Calu3 (cell line): ENCODE data around the gene JPH4. TPM values are rescaled to one million over a fixed set of nuclear protein-coding genes. Genes with fewer than 3 reads are reported as not detected.

Experiments
- BruUV-seq: library from RNA; stranded (reverse); fragments of 400-500 nt; replicated peaks from 2 replicates; lab custom pipeline; 2021; lab: Mats Ljungman, UMichigan
- CTCF ChIA-PET: fragments of 300-600 bp; sonication (Branson Sonifier 250); formaldehyde crosslinking; loops from one replicate; lab custom pipeline; 2022; ENCODE audit warnings: antibody characterized with exemption; lab: Charles Lee
- DNase-seq: peaks from one replicate; pipeline ENCODE4 v3.0.0; 2022
- H3K27ac Mint-ChIP-seq: one replicate; pipeline ENCODE4 v1.8.0; 2022; ENCODE audit warnings: mixed read lengths; ENCODE audit not compliant: unreplicated experiment
- H3K27me3 Mint-ChIP-seq: one replicate; pipeline ENCODE4 v1.8.0; 2022; ENCODE audit warnings: mixed read lengths; ENCODE audit not compliant: unreplicated experiment
- H3K36me3 Mint-ChIP-seq: one replicate; pipeline ENCODE4 v1.8.0; 2022; ENCODE audit warnings: mild to moderate bottlenecking, moderate library complexity, mixed read lengths; ENCODE audit not compliant: insufficient read depth, unreplicated experiment
- H3K4me1 Mint-ChIP-seq: one replicate; pipeline ENCODE4 v1.8.0; 2022; ENCODE audit warnings: mild to moderate bottlenecking, low read depth, mixed read lengths; ENCODE audit not compliant: unreplicated experiment
- H3K4me3 Mint-ChIP-seq: one replicate; pipeline ENCODE4 v1.8.0; 2022; ENCODE audit warnings: mild to moderate bottlenecking, low read depth, moderate library complexity, mixed read lengths; ENCODE audit not compliant: unreplicated experiment
- H3K9me3 Mint-ChIP-seq: one replicate; pipeline ENCODE4 v1.8.0; 2022; ENCODE audit warnings: low read depth, mixed read lengths; ENCODE audit not compliant: unreplicated experiment
- CTCF ChIP-seq: fragments of 200-600 bp; IDR thresholded peaks from one replicate; pipeline ENCODE4 v1.8.0; 2022; ENCODE audit warnings: antibody characterized with exemption; ENCODE audit not compliant: unreplicated experiment
- intact Hi-C: fragments of 100-400 bp; cut with micrococcal nuclease; formaldehyde crosslinking; loops from one replicate; pipeline ENCODE4 v1.10.0; 2022; ENCODE audit not compliant: unreplicated experiment
- total RNA-seq: library from RNA; stranded (reverse); gene quantifications from 2 replicates; pipeline ENCODE4 v1.2.3, GENCODE V29; 2022

JPH4 gene
- total RNA-seq, 1 experiment from 2014 or later: not detected

DNA sequence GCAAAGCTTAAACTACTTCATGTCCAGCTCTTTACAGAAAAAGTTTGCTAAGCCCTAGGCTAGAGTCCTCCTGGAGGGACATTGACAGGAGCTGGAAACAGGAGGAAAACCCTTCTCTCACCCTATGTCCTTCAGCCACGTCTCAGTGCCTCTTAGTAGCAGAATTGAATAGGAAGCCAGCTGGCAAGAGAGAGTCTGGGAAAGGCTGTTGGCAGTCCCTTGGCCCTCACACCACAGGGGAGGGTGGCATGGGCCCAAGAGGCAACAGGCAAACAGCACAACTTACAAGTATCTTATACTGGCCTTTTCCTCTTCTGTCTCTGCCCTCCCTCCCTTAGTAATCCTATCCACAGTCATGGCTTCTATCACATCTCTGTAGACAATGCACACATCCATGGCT lies 29.9 kb upstream of the JPH4 start:
- H3K27ac Mint-ChIP-seq: no peak overlapping the region
- no peak for TF ChIP-seq CTCF
- no peak overlapping the region for H3K4me3 Mint-ChIP-seq
- BruUV-seq: no TSS peak
- intact Hi-C loops: no loop called here
- CTCF ChIA-PET: no interaction called here
- H3K27me3 Mint-ChIP-seq: peaks cover 13% of the 10 kb centered on the region
- peaks cover 27% of the 10 kb centered on the region for H3K4me1 Mint-ChIP-seq
- H3K9me3 Mint-ChIP-seq: peaks cover 5% of the 10 kb centered on the region
- no peak for DNase-seq
- no peaks in the 10 kb centered on the region for H3K36me3 Mint-ChIP-seq

GRCh38 chr14:23605931-23606585 lies 27.5 kb upstream of the JPH4 start:
- intact Hi-C loops: no loop called here
- H3K27me3 Mint-ChIP-seq: peaks cover 21% of the 10 kb centered on the region
- CTCF ChIA-PET: no interaction called here
- H3K36me3 Mint-ChIP-seq: no peaks in the 10 kb centered on the region
- peaks cover 10% of the 10 kb centered on the region for H3K4me1 Mint-ChIP-seq
- no peak overlapping the region for H3K27ac Mint-ChIP-seq
- H3K9me3 Mint-ChIP-seq: peaks cover 5% of the 10 kb centered on the region
- no peak for TF ChIP-seq CTCF
- DNase-seq: no peak
- BruUV-seq: no TSS peak
- H3K4me3 Mint-ChIP-seq: no peak overlapping the region

- no peak for DNase-seq
- BruUV-seq: no TSS peak
- Mint-ChIP-seq H3K27me3 (peaks cover 31% of the 10 kb centered on the region), H3K36me3 (no peaks in the 10 kb centered on the region), H3K27ac (no peak overlapping the region), H3K4me1 (peaks cover 10% of the 10 kb centered on the region), H3K9me3 (peaks cover 5% of the 10 kb centered on the region), H3K4me3 (no peak overlapping the region)
- intact Hi-C loops: no loop called here
- CTCF ChIA-PET: interaction anchor here (0.6 kb wide), 1 partner anchor 16 kb away, joined by 3 read pairs; no protein-coding TSS in a partner anchor
- TF ChIP-seq CTCF: no peak
These were observed 26.1 kb upstream of the JPH4 start for GRCh38 chr14:23604675-23605170.

DNA sequence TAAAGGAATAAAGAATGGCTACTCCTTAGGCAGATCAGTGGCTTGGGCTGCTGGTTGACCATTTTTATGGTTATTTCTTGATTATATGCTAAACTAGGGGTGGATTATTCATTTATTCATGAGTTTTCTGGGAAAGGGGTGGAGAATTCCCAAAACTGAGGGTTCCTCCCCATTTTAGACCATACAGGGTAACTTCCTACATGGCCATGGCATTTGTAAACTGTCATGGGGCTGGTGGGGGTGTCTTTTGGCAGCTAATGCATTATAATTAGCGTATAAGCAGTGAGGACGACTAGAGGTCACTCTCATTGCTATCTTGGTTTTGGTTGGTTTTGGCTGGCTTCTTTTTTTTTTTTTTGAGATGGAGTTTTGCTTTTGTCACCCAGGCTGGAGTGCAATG lies 25.6 kb upstream of the JPH4 start:
- BruUV-seq: no TSS peak
- Mint-ChIP-seq H3K27me3 (peaks cover 31% of the 10 kb centered on the region), H3K4me3 (no peak overlapping the region), H3K36me3 (no peaks in the 10 kb centered on the region), H3K9me3 (peaks cover 4% of the 10 kb centered on the region), H3K27ac (no peak overlapping the region), H3K4me1 (peaks cover 6% of the 10 kb centered on the region)
- intact Hi-C loops: no loop called here
- no peak for DNase-seq
- TF ChIP-seq CTCF: no peak
- CTCF ChIA-PET: no interaction called here
